GM23338 (cell line): ENCODE measurements around the gene VKORC1L1. TPM values are rescaled to one million over a fixed set of nuclear protein-coding genes. Genes with fewer than 3 reads are reported as not detected.

Experiments
- ATAC-seq: fragments of 200-7000 bp; cut with Tn5 transposase; 3 replicates; pipeline ENCODE4 v1.9.1; 2020
- DNase-seq: peaks from one replicate; pipeline ENCODE4 v3.0.0-alpha.2; 2015; ENCODE audit warnings: low spot score
- H2AFZ ChIP-seq: fragments of 200-600 bp; sonication (generic); 2 replicates; pipeline ENCODE4 v1.8.0; 2016; ENCODE audit warnings: antibody characterized with exemption, mild to moderate bottlenecking, moderate library complexity
- H3F3A ChIP-seq: fragments of 200-600 bp; sonication (generic); replicated peaks from 2 replicates; pipeline ENCODE4 v1.8.0; 2017; ENCODE audit warnings: antibody characterized with exemption, mixed run types, low read depth
- H3K27ac ChIP-seq: fragments of 200-600 bp; sonication (generic); 2 replicates; pipeline ENCODE4 v1.6.1; 2016; ENCODE audit warnings: low read depth
- H3K27me3 ChIP-seq: fragments of 200-600 bp; sonication (generic); 2 replicates; pipeline ENCODE4 v1.8.0; 2016; ENCODE audit warnings: mild to moderate bottlenecking, mixed run types, moderate library complexity; ENCODE audit not compliant: insufficient read depth
- H3K36me3 ChIP-seq: fragments of 200-600 bp; sonication (generic); 2 replicates; pipeline ENCODE4 v1.8.0; 2016; ENCODE audit warnings: mild to moderate bottlenecking; ENCODE audit not compliant: insufficient read depth
- H3K4me1 ChIP-seq: fragments of 200-600 bp; sonication (generic); 2 replicates; pipeline ENCODE4 v1.8.0; 2016; ENCODE audit warnings: mild to moderate bottlenecking, moderate library complexity; ENCODE audit not compliant: insufficient read depth
- H3K4me2 ChIP-seq: fragments of 200-600 bp; sonication (generic); 2 replicates; pipeline ENCODE4 v1.7.1; 2017; ENCODE audit warnings: mixed run types
- H3K4me3 ChIP-seq: fragments of 200-600 bp; sonication (generic); 2 replicates; pipeline ENCODE4 v1.6.1; 2016; ENCODE audit warnings: mixed run types
- H3K79me2 ChIP-seq: fragments of 200-600 bp; sonication (generic); replicated peaks from 2 replicates; pipeline ENCODE4 v1.8.0; 2017; ENCODE audit warnings: mild to moderate bottlenecking; ENCODE audit not compliant: insufficient read depth
- H3K9me2 ChIP-seq: fragments of 200-600 bp; sonication (generic); 2 replicates; pipeline ENCODE4 v1.8.0; 2017; ENCODE audit not compliant: insufficient read depth
- H4K20me1 ChIP-seq: fragments of 200-600 bp; sonication (generic); replicated peaks from 2 replicates; pipeline ENCODE4 v1.8.0; 2017; ENCODE audit warnings: mild to moderate bottlenecking; ENCODE audit not compliant: insufficient read depth
- H3K27ac Mint-ChIP-seq: 2 replicates; pipeline ENCODE4 v1.8.0; 2020; ENCODE audit warnings: inconsistent platforms, mild to moderate bottlenecking, moderate library complexity, mixed read lengths
- H3K27me3 Mint-ChIP-seq: 3 replicates; pipeline ENCODE4 v1.8.0; 2022; ENCODE audit warnings: low read depth, mild to moderate bottlenecking, moderate library complexity, mixed read lengths, inconsistent platforms; ENCODE audit not compliant: insufficient read depth, poor library complexity
- H3K36me3 Mint-ChIP-seq: 3 replicates; pipeline ENCODE4 v1.8.0; 2021; ENCODE audit warnings: low read depth, mild to moderate bottlenecking, inconsistent platforms, moderate library complexity, mixed read lengths
- H3K4me1 Mint-ChIP-seq: 3 replicates; pipeline ENCODE4 v1.8.0; 2020; ENCODE audit warnings: mild to moderate bottlenecking, inconsistent platforms, mixed read lengths
- H3K4me3 Mint-ChIP-seq: 3 replicates; pipeline ENCODE4 v1.8.0; 2021; ENCODE audit warnings: moderate library complexity, mild to moderate bottlenecking, inconsistent platforms, mixed read lengths
- H3K9me3 Mint-ChIP-seq: 3 replicates; pipeline ENCODE4 v1.8.0; 2020; ENCODE audit warnings: moderate library complexity, mild to moderate bottlenecking, inconsistent platforms, mixed read lengths
- CREB1 ChIP-seq: fragments of 250-450 bp; sonication (Bioruptor Pico); IDR thresholded peaks from 2 replicates; pipeline ENCODE4 v1.5.0; 2020; ENCODE audit warnings: low read depth, mild to moderate bottlenecking, moderate library complexity
- EZH2 ChIP-seq: fragments of 200-600 bp; sonication (generic); IDR thresholded peaks from one replicate; pipeline ENCODE4 v1.8.0; 2017; ENCODE audit warnings: antibody characterized with exemption, mild to moderate bottlenecking, low read depth; ENCODE audit not compliant: unreplicated experiment
- NANOG ChIP-seq: IDR thresholded peaks from 2 replicates; pipeline ENCODE4 v1.6.1; 2016; ENCODE audit warnings: antibody characterized with exemption, borderline replicate concordance
- STAT1 ChIP-seq: IDR thresholded peaks from one replicate; pipeline ENCODE4 v1.6.1; 2016; ENCODE audit warnings: antibody characterized with exemption; ENCODE audit not compliant: unreplicated experiment
- ZNF114 ChIP-seq: fragments of 250-450 bp; sonication (Bioruptor Pico); IDR thresholded peaks from 2 replicates; pipeline ENCODE4 v1.5.0; 2020; ENCODE audit warnings: mild to moderate bottlenecking, moderate library complexity
- polyA plus RNA-seq: library from polyadenylated mRNA; unstranded; fragments of >200 nt; fragmentation: Nextera tagmentation; extraction: Ambion mirVana; gene quantifications from 2 replicates; pipeline ENCODE4 v1.2.1, GENCODE V29; 2016
- total RNA-seq: library from RNA; depleted of rRNA; stranded (reverse); fragments of >200 nt; shearing (Covaris generic); gene quantifications from 2 replicates; pipeline ENCODE4 v1.2.3, GENCODE V29; 2014
- TF ChIP-seq, protein P1 (sequence below): IDR thresholded peaks from 2 replicates; pipeline ENCODE4 v1.6.1; 2016; ENCODE audit warnings: antibody characterized with exemption
- TF ChIP-seq, protein P2 (sequence below): IDR thresholded peaks from one replicate; pipeline ENCODE4 v1.6.1; 2018; ENCODE audit warnings: antibody characterized with exemption; ENCODE audit not compliant: unreplicated experiment
- TF ChIP-seq, protein P3 (sequence below): fragments of 250-450 bp; sonication (Bioruptor Pico); IDR thresholded peaks from 2 replicates; pipeline ENCODE4 v1.5.0; 2020; ENCODE audit warnings: mild to moderate bottlenecking, moderate library complexity

The VKORC1L1 gene
- total and polyA plus RNA-seq, 2 experiments from 2014 or later, result 21.5 to 30.3 TPM

DNA sequence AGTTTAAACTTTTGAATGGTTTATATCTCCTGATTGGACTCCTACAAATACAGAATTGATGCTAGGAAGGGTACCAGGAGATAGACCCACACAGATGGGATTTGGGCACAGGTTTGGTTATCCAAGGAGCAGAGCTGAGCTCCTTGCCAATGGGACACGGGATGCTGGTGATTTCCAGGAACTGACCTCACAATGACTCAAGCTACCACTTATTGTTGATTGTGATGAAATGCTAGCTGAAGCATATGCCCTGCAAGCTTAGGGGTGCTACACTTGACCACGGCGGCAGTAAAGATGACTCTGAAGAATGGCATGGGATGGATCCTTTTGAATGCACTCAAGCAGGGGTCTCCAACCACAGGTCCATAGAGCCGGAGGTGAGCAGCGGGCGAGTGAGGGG, 45.5 kb upstream of the VKORC1L1 start:
- Histone ChIP-seq H2AFZ (no peak overlapping the region), H3K79me2 (no peaks in the 10 kb centered on the region), H3K36me3 (no peaks in the 10 kb centered on the region), H3K27ac (no peak overlapping the region), H3K4me3 (no peak overlapping the region), H3K9me2 (no peaks in the 10 kb centered on the region), H3K4me1 (no peaks in the 10 kb centered on the region), H3F3A (no peaks in the 10 kb centered on the region), H3K4me2 (no peak overlapping the region), H4K20me1 (no peaks in the 10 kb centered on the region), H3K27me3 (no peaks in the 10 kb centered on the region)
- Mint-ChIP-seq H3K27me3 (peaks cover 2% of the 10 kb centered on the region), H3K4me1 (no peaks in the 10 kb centered on the region), H3K4me3 (no peak overlapping the region), H3K36me3 (no peaks in the 10 kb centered on the region), H3K27ac (no peak overlapping the region), H3K9me3 (no peaks in the 10 kb centered on the region)
- TF ChIP-seq CREB1 (CRISPR knock-in tag) (no peak), STAT1 (no peak), ZNF114 (CRISPR knock-in tag) (no peak), NANOG (no peak), EZH2 (no peak)
- TF ChIP-seq, protein P1, sequence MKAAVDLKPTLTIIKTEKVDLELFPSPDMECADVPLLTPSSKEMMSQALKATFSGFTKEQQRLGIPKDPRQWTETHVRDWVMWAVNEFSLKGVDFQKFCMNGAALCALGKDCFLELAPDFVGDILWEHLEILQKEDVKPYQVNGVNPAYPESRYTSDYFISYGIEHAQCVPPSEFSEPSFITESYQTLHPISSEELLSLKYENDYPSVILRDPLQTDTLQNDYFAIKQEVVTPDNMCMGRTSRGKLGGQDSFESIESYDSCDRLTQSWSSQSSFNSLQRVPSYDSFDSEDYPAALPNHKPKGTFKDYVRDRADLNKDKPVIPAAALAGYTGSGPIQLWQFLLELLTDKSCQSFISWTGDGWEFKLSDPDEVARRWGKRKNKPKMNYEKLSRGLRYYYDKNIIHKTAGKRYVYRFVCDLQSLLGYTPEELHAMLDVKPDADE, result no peak
- TF ChIP-seq, protein P2, sequence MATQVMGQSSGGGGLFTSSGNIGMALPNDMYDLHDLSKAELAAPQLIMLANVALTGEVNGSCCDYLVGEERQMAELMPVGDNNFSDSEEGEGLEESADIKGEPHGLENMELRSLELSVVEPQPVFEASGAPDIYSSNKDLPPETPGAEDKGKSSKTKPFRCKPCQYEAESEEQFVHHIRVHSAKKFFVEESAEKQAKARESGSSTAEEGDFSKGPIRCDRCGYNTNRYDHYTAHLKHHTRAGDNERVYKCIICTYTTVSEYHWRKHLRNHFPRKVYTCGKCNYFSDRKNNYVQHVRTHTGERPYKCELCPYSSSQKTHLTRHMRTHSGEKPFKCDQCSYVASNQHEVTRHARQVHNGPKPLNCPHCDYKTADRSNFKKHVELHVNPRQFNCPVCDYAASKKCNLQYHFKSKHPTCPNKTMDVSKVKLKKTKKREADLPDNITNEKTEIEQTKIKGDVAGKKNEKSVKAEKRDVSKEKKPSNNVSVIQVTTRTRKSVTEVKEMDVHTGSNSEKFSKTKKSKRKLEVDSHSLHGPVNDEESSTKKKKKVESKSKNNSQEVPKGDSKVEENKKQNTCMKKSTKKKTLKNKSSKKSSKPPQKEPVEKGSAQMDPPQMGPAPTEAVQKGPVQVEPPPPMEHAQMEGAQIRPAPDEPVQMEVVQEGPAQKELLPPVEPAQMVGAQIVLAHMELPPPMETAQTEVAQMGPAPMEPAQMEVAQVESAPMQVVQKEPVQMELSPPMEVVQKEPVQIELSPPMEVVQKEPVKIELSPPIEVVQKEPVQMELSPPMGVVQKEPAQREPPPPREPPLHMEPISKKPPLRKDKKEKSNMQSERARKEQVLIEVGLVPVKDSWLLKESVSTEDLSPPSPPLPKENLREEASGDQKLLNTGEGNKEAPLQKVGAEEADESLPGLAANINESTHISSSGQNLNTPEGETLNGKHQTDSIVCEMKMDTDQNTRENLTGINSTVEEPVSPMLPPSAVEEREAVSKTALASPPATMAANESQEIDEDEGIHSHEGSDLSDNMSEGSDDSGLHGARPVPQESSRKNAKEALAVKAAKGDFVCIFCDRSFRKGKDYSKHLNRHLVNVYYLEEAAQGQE, result no peak
- TF ChIP-seq, protein P3, sequence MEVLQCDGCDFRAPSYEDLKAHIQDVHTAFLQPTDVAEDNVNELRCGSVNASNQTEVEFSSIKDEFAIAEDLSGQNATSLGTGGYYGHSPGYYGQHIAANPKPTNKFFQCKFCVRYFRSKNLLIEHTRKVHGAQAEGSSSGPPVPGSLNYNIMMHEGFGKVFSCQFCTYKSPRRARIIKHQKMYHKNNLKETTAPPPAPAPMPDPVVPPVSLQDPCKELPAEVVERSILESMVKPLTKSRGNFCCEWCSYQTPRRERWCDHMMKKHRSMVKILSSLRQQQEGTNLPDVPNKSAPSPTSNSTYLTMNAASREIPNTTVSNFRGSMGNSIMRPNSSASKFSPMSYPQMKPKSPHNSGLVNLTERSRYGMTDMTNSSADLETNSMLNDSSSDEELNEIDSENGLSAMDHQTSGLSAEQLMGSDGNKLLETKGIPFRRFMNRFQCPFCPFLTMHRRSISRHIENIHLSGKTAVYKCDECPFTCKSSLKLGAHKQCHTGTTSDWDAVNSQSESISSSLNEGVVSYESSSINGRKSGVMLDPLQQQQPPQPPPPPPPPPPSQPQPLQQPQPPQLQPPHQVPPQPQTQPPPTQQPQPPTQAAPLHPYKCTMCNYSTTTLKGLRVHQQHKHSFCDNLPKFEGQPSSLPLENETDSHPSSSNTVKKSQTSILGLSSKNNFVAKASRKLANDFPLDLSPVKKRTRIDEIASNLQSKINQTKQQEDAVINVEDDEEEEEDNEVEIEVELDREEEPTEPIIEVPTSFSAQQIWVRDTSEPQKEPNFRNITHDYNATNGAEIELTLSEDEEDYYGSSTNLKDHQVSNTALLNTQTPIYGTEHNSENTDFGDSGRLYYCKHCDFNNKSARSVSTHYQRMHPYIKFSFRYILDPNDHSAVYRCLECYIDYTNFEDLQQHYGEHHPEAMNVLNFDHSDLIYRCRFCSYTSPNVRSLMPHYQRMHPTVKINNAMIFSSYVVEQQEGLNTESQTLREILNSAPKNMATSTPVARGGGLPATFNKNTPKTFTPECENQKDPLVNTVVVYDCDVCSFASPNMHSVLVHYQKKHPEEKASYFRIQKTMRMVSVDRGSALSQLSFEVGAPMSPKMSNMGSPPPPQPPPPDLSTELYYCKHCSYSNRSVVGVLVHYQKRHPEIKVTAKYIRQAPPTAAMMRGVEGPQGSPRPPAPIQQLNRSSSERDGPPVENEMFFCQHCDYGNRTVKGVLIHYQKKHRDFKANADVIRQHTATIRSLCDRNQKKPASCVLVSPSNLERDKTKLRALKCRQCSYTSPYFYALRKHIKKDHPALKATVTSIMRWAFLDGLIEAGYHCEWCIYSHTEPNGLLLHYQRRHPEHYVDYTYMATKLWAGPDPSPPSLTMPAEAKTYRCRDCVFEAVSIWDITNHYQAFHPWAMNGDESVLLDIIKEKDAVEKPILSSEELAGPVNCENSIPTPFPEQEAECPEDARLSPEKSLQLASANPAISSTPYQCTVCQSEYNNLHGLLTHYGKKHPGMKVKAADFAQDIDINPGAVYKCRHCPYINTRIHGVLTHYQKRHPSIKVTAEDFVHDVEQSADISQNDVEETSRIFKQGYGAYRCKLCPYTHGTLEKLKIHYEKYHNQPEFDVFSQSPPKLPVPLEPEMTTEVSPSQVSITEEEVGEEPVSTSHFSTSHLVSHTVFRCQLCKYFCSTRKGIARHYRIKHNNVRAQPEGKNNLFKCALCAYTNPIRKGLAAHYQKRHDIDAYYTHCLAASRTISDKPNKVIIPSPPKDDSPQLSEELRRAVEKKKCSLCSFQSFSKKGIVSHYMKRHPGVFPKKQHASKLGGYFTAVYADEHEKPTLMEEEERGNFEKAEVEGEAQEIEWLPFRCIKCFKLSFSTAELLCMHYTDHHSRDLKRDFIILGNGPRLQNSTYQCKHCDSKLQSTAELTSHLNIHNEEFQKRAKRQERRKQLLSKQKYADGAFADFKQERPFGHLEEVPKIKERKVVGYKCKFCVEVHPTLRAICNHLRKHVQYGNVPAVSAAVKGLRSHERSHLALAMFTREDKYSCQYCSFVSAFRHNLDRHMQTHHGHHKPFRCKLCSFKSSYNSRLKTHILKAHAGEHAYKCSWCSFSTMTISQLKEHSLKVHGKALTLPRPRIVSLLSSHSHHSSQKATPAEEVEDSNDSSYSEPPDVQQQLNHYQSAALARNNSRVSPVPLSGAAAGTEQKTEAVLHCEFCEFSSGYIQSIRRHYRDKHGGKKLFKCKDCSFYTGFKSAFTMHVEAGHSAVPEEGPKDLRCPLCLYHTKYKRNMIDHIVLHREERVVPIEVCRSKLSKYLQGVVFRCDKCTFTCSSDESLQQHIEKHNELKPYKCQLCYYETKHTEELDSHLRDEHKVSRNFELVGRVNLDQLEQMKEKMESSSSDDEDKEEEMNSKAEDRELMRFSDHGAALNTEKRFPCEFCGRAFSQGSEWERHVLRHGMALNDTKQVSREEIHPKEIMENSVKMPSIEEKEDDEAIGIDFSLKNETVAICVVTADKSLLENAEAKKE (CRISPR knock-in tag), result no peak
- no peak for DNase-seq
- ATAC-seq, result no peak
